GM20000 (cell line): ENCODE data around the gene TMEM42.

Experiments used
- DNase-seq: peaks from one replicate; pipeline ENCODE4 v3.0.0; 2012; ENCODE audit warnings: low spot score
- TF ChIP-seq, protein P1 (sequence below): IDR thresholded peaks from 2 replicates; pipeline ENCODE4 v1.5.1; 2012; ENCODE audit warnings: mild to moderate bottlenecking, control low read depth; ENCODE audit errors: extremely low read depth, missing control alignments

TMEM42 gene

DNA sequence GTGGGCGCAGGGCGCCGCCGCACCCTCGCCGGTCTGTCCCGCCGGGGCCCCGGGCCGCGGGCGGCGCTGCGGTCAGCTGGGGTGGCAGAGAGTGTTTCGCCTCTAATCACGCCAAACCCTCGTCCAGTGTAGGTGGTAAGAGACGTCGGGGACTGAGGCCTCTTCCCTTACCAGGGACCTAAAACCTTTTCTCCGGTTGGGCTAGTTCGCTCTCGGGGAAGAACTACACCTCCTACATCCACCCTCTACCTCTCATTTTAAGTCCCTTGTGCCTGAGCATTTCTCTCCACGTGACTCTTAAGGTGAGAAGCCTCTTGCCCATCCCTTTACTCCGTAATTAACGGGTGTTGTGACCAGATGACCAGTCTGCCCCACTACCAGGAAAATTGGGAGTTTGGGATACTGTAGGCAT, 520 bp downstream of the TMEM42 start:
- DNase-seq, result no peak
- TF ChIP-seq, protein P1, sequence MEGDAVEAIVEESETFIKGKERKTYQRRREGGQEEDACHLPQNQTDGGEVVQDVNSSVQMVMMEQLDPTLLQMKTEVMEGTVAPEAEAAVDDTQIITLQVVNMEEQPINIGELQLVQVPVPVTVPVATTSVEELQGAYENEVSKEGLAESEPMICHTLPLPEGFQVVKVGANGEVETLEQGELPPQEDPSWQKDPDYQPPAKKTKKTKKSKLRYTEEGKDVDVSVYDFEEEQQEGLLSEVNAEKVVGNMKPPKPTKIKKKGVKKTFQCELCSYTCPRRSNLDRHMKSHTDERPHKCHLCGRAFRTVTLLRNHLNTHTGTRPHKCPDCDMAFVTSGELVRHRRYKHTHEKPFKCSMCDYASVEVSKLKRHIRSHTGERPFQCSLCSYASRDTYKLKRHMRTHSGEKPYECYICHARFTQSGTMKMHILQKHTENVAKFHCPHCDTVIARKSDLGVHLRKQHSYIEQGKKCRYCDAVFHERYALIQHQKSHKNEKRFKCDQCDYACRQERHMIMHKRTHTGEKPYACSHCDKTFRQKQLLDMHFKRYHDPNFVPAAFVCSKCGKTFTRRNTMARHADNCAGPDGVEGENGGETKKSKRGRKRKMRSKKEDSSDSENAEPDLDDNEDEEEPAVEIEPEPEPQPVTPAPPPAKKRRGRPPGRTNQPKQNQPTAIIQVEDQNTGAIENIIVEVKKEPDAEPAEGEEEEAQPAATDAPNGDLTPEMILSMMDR, result no peak

DNA sequence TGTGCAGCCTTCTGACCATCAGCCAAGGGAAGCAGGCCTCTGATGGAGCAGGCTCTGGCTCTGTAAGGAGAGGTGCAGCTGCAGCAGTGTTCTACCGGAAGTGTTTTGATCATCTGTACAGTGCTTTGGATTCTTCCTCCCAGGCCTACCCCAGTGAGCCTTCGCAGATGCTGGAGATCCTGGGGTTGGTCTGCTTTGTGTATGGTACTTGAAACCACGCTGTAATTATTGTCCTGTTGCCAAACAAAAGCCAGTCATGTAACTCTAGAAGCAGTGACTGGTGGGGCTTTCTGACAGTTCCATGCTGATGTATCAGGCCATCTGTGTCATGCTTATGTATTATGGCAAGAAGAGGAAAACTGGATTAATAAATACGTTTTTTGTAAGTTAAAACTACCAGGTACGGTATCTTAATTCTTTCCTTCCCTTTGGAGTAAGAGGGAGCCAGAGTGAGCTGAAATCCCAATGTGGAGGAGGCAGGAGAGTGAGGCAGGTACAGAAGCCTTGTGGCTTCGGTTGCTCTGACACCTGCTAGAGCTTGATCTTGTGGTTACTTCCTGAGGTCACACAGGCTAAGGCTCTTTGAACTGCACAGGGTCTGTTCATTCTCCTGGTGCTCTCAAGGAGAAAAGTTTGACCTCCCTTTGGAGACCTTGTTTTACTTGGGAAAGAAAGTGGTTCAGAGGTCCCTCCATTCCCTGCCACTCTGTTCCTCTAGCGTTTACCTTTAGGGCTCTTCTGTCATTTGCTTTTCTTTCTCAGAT, 3.7 kb downstream of the TMEM42 start:
- TF ChIP-seq, protein P1, result no peak
- DNase-seq, result no peak

DNA sequence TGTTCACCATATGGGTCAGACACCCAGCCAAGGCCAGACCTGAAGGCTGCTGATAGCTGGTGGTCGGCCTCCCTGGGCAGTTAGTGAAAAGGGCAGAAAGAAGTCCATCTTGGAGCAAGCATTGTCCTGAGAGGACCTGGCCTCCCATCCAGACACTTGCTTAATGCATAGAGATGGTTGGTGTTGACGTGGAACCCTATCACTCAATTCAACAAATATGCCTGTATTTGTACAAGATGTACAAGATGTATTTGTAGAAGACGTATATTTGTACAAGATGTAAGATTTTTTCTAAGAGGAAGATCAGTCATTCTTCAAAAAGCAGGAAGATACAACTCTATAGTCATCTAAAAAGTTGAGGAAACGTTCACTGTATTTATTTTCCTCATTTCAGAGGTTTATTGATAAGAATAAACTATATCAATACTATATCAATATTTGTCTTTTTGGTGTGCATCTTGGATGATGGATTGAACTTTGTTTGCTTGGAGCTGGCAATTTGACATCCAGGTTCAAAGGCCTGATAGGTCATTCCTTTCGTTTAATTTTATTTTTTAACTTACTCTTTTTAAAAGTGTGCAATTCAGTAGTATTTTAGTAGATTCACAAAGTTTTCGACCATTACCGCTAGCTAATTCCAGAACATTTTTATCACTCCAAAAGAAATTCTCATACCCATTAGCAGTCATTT, 5.9 kb downstream of the TMEM42 start:
- DNase-seq, result no peak
- TF ChIP-seq, protein P1, result no peak

DNA sequence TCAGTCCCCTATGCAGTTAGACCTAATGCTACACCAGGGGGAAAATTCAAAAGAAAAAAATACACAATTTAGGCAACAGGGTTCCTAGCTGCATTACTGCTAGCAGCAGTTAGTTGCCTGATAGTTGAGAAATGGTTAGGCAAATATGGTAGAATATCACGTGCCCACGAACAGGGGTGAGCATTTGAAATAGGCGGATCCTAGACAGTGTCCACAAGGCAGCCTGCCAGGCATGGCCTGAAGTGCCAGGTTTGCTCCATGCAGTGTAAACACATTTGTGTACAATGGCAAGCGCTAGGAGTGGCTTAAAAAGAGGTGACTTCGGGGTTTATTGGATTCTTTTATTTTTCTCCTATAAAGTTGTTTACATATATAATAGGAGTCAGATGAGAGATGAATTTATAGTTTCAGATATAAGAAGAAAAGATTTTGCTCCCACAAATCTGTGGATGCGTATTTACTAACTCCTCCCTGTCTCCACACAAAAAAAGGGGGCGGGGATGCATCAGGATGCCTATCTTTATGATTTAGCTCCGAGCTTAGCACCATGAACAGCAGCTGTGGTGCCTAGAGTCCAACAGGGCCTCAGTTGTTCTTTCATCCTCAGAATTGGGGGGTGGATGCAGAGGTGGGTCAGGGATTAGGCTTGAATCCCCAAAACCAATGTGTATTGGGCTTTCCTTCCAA, 8.8 kb downstream of the TMEM42 start:
- TF ChIP-seq, protein P1, result no peak
- no peak for DNase-seq

DNA sequence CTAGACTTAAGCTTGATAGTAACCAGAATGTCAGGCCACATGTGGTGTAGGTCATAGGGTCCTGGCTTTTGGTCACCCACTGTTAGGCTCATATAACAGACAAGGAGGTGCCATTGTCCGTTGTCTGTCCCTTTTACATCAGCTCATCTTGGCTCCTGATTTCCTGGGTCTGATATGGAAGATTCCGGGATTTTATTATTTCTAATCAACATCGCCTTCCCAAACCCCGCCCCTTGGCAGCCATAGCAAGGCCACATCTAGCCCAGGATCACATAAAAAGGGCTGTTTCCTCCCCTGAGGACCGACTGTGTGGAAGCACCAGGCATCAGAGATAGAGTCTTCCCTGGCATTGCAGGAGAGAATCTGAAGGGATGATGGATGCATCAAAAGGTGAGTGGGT, 12.6 kb downstream of the TMEM42 start, which contains the start of gene TGM4:
Gene TGM4, plus strand, starts transcription at position 301 of the 400 bp plus-strand sequence. Its CDS starts 71 bp downstream, at position 372.
- TF ChIP-seq, protein P1, result no peak
- no peak for DNase-seq

DNA sequence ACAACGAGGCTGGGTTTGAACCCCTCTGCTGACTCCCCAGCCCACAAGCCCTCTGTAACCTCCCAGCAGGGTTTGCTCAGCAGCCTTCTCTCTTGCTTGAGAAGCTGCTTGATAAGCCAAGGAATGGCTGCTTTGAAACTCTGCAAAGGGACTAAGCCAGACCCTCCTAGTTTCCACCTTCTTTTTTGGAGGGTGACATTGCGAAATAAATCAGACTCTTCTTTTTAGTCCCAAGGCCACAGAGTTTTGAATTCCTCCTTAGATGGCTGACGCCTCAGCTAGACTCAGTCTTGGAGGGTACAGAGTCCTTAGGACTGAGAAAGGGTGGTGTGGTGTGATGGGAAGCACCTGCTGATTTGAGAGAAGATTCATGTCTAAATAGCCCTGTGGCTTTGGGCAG, 13.9 kb downstream of the TMEM42 start:
- TF ChIP-seq, protein P1, result no peak
- no peak for DNase-seq

DNA sequence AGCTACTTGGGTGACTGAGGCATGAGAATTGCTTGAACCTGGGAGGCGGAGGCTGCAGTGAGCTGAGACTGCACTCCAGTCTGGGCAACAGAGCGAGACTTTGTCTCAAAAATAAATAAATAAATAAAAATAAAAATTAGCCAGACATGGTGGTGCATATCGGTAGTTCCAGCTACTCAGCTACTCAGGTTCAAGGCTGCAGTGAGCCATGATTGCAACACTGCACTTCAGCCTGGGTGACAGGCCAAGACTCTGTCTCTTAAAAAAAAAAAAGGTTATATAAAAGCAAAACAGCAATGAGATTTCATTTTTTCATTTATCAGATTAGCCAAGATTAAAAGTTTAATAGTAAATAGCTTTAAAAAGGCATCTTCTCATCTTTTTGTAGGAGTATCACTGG, 15.6 kb downstream of the TMEM42 start:
- DNase-seq, result no peak
- TF ChIP-seq, protein P1, result no peak
